IPS-11a (cell line): Measurements from ENCODE around the gene HVCN1.
"Not testable (repeated sequence)": the region's sequence is repeated elsewhere in the genome, so short reads cannot be mapped to it uniquely, and the experiment has no call there.

ENCODE experiments used
- H3K4me3 ChIP-seq: one replicate; pipeline ENCODE4 v1.5.1; 2013; ENCODE audit warnings: low read depth, low read length, control low read depth

Gene HVCN1

GRCh38 chr12:110668480-110669192, 20.3 kb downstream of the HVCN1 start:
- H3K4me3 ChIP-seq = no peak overlapping the region

DNA sequence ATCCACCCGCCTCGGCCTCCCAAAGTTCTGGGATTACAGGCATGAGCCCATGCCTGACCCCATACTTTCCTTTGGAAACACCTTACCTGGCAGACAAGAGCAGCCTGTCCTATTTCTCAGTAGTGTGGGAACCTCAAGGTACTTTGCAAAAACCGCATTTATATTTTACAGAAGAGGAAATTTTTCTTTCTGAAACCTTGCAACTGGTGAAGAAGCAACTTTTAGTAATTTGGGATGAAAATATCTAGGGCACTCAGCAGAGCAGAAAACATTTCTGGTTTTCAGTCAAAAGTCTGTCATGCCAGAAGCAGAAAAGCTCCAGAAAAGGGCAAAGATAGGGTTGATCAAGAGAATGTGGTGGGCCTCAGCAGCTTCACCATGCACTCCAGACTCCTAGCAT, 21.2 kb downstream of the HVCN1 start:
- no peak overlapping the region for H3K4me3 ChIP-seq

GRCh38 chr12:110666892-110667291, 22.0 kb downstream of the HVCN1 start:
- no peak overlapping the region for H3K4me3 ChIP-seq

GRCh38 chr12:110661337-110661972, 27.5 kb downstream of the HVCN1 start:
- H3K4me3 ChIP-seq = no peak overlapping the region

DNA sequence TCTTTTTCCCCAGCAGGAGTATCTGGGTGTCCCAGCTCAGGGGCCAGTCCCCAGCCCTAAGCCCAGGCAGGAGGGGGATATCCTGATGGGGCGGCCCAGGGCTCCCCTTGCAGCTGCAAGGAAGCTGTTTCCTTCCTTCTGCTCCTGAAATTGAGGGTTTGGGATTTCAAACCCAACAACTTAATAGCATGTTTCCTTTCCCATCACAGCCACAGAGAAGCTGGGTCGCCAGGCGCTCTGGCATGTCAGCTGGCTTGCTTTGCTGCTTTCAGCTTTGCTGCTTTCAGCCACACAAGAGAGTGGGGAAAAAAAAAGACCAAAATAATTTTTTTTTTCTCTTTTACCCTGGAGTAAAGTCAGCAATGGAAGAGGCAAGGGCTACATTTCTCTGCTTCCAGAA, 30.0 kb downstream of the HVCN1 start:
- no peak overlapping the region for H3K4me3 ChIP-seq

- no peak overlapping the region for H3K4me3 ChIP-seq
Observed at GRCh38 chr12:110658242-110658641, 30.7 kb downstream of the HVCN1 start.

DNA sequence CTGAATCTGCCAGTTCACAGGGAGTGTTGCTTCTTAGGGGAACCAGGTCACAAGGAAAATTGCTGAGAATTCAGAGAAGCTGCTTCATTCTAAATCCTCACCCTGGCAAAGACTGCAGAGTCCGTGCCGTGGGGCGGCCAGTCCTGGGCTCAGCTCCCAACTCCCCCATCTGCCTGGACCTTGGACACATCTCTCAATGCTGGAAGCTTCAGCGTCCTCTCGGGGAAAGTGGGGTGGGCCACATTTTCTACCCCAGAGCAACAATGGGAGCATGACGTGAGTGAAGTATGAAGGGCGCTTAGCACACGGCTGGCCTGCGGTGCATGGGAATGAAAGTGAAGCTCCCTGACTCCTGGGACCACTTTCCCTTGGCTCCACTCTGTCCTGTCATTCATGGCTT, 31.2 kb downstream of the HVCN1 start:
- no peak overlapping the region for H3K4me3 ChIP-seq

DNA sequence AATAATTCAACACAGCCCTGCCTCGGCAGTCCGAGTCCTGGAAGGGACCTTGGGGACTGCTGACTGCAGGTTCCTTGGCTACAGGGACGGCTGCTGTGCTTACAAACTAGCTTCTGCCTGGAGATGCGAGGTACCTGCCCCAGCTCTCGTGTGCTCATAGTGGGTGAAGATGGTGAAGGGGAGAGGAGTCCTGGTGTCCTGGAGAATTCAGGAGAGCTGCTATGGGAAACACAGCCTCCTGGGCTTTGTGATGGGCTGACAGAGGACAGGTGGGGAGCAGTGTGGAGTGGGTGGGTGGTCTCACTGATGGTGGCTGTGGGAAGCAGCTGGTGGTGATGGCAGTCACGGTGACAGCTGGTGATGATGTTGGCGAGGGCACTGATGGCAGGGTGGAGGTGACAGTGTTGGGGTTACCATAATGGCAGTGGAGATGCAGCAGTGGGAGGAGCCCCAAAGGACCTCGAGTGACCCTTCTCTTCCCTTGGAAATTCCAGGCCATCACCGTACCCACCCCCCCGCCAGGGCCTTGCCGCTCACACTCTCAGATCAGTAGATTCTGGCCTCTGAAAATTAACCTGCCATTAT, 32.8 kb downstream of the HVCN1 start:
- H3K4me3 ChIP-seq = no peak overlapping the region

- H3K4me3 ChIP-seq = not testable (repeated sequence)
Observed at GRCh38 chr12:110654238-110654637, 34.7 kb downstream of the HVCN1 start.

DNA sequence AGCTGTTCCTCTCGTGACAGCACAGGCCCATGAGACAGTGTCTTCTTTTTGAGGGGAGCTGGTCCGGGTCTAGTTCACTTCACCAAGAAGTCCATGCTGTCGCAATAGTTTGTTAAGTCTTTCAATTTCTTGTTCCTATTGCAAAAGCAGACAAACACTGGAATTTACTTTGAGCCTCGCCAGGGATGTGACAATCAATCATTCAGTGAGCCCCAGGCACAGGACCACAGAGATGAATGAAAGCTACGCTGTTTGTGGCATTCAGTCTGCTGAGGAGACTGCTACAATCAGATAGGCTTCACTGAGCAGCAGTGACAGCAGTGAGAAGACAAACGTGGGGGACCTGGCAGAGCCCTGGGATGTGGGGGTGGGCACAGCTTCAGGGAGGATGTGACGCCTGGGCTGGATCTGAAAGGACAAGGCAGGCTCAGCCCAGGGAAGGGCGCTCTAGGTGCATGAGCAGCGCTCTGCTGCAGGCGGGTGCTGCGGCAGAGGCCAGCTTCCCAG, 39.5 kb downstream of the HVCN1 start:
- no peak overlapping the region for H3K4me3 ChIP-seq

- H3K4me3 ChIP-seq = no peak overlapping the region
Observed at GRCh38 chr12:110647631-110648040, 41.3 kb downstream of the HVCN1 start.

GRCh38 chr12:110641521-110641920, 47.4 kb downstream of the HVCN1 start:
- H3K4me3 ChIP-seq = no peak overlapping the region

GRCh38 chr12:110640275-110641025, 48.5 kb downstream of the HVCN1 start:
- no peak overlapping the region for H3K4me3 ChIP-seq

GRCh38 chr12:110639336-110640141, 49.4 kb downstream of the HVCN1 start:
- H3K4me3 ChIP-seq = no peak overlapping the region

DNA sequence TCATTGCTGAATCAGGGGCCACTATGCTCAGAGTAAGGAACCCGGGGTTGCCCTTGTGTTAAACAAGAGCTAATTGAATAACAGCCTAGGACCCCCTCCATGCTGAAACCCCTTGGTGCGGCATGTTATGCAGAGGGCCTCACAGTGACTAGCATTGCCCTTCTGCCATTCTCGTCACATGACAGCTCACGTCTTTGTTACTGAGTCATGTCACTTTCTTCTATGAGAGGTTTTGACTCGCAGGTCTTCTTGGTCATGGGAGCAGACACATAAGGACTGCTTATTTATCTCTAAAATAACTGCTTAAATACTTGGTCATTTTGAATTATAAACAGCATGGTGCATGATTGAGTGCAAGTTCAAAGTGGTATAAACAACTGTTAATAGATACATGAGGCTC, 50.1 kb downstream of the HVCN1 start:
- H3K4me3 ChIP-seq = no peak overlapping the region

- no peak overlapping the region for H3K4me3 ChIP-seq
Observed at GRCh38 chr12:110637869-110638441, 51.0 kb downstream of the HVCN1 start.

GRCh38 chr12:110636516-110636915, 52.4 kb downstream of the HVCN1 start:
- no peak overlapping the region for H3K4me3 ChIP-seq

- no peak overlapping the region for H3K4me3 ChIP-seq
Observed at GRCh38 chr12:110635055-110635454, 53.9 kb downstream of the HVCN1 start.

GRCh38 chr12:110627500-110628195, 61.3 kb downstream of the HVCN1 start:
- H3K4me3 ChIP-seq = no peak overlapping the region

DNA sequence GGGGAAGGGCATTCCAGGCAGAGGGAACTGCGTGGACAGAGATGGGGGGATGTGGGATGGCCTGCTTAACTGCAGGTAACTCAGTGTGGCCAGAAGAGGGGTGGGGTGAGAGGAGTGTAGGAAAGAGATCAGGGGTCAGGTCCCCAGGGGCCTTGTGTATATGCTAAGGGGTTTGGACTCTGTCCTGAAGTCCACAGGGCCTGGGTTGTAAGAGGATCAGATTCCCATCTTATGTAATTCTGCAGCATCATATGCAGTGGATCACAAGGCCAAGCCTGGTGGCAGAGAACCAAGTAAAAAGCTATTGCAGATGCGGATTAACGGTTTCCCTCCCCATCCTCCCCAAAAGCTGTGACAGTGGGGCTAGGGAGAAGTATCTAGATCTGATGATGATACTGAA, 66.3 kb downstream of the HVCN1 start:
- no peak overlapping the region for H3K4me3 ChIP-seq
